Activated T-cell treated with anti-CD3 and anti-CD28 coated beads, Interleukin-2, amount 50 U/mL, for 4 hours (primary cell): Measurements from ENCODE around the gene TSPAN18. TPM values are rescaled to one million over a fixed set of nuclear protein-coding genes. Genes with fewer than 3 reads are reported as not detected.

ENCODE experiments used
- ATAC-seq, 2 donors: fragments of 200-7000 bp; cut with Tn5 transposase; one replicate each; pipeline ENCODE4 v1.10.0; 2021
- DNase-seq: peaks from one replicate; pipeline ENCODE4 v3.0.0-alpha.2; 2020
- H3K27me3 Mint-ChIP-seq: one replicate; pipeline ENCODE4 v1.8.0; 2021; ENCODE audit warnings: low read depth, mixed read lengths
- H3K36me3 Mint-ChIP-seq: one replicate; pipeline ENCODE4 v1.8.0; 2022; ENCODE audit warnings: mixed read lengths; ENCODE audit not compliant: insufficient read depth
- H3K4me1 Mint-ChIP-seq: one replicate; pipeline ENCODE4 v1.8.0; 2021; ENCODE audit warnings: low read depth, mixed read lengths
- H3K4me3 Mint-ChIP-seq: one replicate; pipeline ENCODE4 v1.8.0; 2021; ENCODE audit warnings: mild to moderate bottlenecking, moderate library complexity, mixed read lengths
- H3K9me3 Mint-ChIP-seq: one replicate; pipeline ENCODE4 v1.8.0; 2021; ENCODE audit warnings: mixed read lengths
- total RNA-seq, 3 donors: library from RNA; stranded (reverse); gene quantifications; one replicate each; pipeline ENCODE4 v1.2.1, GENCODE V29; 2021

Gene TSPAN18
- total RNA-seq, 3 donors from 2014 or later: 0.84 to 2.0 (median 1.5) TPM

DNA sequence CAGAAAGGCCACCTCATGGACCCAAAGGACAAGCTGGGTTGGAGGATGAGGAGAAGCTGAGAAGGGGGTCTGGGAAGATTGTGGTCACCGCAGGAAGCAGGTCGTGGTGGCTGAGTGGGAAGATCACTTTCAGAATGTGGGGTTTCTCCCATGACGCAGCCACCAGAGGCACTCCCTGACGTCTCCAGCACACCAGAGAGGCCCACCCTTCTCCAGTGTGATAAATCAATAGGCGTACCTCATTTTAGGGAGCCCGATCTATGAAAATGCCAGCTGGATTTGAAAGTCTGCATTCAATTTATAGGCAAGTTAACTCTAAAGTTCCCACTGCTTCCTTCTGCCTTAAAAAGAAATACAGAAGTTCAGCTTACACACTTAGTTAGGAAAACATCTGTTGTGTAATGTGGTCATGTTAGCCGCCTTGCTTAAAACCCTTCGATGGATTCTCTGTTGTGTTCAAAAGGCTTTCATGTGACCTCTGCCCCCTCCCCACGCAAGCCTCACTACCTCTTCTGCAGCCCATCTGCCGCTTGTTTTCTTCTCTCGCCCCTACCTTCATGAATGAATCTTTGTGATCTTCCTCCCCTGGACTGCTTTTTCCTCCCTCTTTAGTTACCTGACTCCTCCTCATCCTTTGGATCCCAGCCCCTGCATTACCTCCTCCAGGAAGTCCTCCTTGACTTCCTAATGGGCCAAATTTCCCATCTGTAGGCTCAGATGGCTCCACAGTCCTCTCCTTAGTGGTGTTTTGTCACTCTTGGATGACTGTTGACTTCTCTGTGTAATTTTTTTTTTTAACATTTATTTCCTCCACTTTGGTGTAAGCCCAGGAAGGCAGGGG is 10.7 kb downstream of the TSPAN18 start:
- Mint-ChIP-seq H3K4me3 (no peak overlapping the region), H3K4me1 (peaks cover 32% of the 10 kb centered on the region), H3K27me3 (no peaks in the 10 kb centered on the region), H3K9me3 (no peaks in the 10 kb centered on the region), H3K36me3 (peaks cover 3% of the 10 kb centered on the region)
- peak in 1 of 2 donors; percentile 28 for ATAC-seq
- DNase-seq: no peak

- peaks cover 3% of the 10 kb centered on the region for H3K36me3 Mint-ChIP-seq
Observed at GRCh38 chr11:44738791-44739190, 12.0 kb downstream of the TSPAN18 start.

DNA sequence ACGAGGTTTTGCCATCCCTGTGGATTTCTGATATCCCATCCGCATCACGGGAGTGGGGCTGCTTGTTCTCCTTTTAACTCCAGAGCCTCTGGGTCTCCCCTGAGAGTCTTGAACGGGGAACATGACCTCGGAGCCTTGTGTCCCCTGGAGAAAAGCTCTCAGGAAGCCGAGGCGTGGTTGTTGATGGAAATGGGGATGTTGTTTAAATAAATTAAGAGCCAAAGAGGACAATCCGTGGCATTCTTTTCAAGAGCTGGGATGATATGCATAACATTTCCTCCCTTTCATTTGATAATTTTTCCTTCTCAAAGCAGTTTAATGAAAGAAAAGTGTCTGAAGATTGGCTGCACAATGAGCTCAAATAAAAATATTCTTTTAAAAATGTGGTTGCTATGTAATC is 14.2 kb downstream of the TSPAN18 start:
- no peak for DNase-seq
- Mint-ChIP-seq H3K36me3 (peaks cover 5% of the 10 kb centered on the region), H3K27me3 (no peaks in the 10 kb centered on the region), H3K4me1 (peaks cover 34% of the 10 kb centered on the region), H3K4me3 (no peak overlapping the region), H3K9me3 (no peaks in the 10 kb centered on the region)
- no peak for ATAC-seq

More at GRCh38 chr11:44738791-44739190, 12.0 kb downstream of the TSPAN18 start:
- ATAC-seq (no peak), DNase-seq (no peak)
- peaks cover 28% of the 10 kb centered on the region for H3K4me1 Mint-ChIP-seq
- H3K27me3 Mint-ChIP-seq: no peaks in the 10 kb centered on the region
- no peak overlapping the region for H3K4me3 Mint-ChIP-seq
- H3K9me3 Mint-ChIP-seq: no peaks in the 10 kb centered on the region

- H3K4me3 Mint-ChIP-seq: no peak overlapping the region
- H3K36me3 Mint-ChIP-seq: peaks cover 5% of the 10 kb centered on the region
- H3K27me3 Mint-ChIP-seq: no peaks in the 10 kb centered on the region
- peaks cover 36% of the 10 kb centered on the region for H3K4me1 Mint-ChIP-seq
- DNase-seq (no peak), ATAC-seq (no peak)
- no peaks in the 10 kb centered on the region for H3K9me3 Mint-ChIP-seq
Observed at GRCh38 chr11:44741976-44742375, 15.2 kb downstream of the TSPAN18 start.

GRCh38 chr11:44742508-44743246 is 15.9 kb downstream of the TSPAN18 start:
- H3K9me3 Mint-ChIP-seq: no peaks in the 10 kb centered on the region
- H3K4me3 Mint-ChIP-seq: no peak overlapping the region
- DNase-seq: no peak
- peaks cover 39% of the 10 kb centered on the region for H3K4me1 Mint-ChIP-seq
- ATAC-seq: no peak
- no peaks in the 10 kb centered on the region for H3K27me3 Mint-ChIP-seq
- H3K36me3 Mint-ChIP-seq: peaks cover 5% of the 10 kb centered on the region

GRCh38 chr11:44743326-44743725 is 16.6 kb downstream of the TSPAN18 start:
- no peak for DNase-seq
- H3K9me3 Mint-ChIP-seq: no peaks in the 10 kb centered on the region
- peaks cover 40% of the 10 kb centered on the region for H3K4me1 Mint-ChIP-seq
- no peaks in the 10 kb centered on the region for H3K27me3 Mint-ChIP-seq
- H3K4me3 Mint-ChIP-seq: no peak overlapping the region
- peaks cover 5% of the 10 kb centered on the region for H3K36me3 Mint-ChIP-seq
- no peak for ATAC-seq

- Mint-ChIP-seq H3K36me3 (peaks cover 2% of the 10 kb centered on the region), H3K4me3 (no peak overlapping the region), H3K9me3 (no peaks in the 10 kb centered on the region), H3K4me1 (peaks cover 44% of the 10 kb centered on the region), H3K27me3 (no peaks in the 10 kb centered on the region)
- DNase-seq (no peak), ATAC-seq (no peak)
Observed at GRCh38 chr11:44743959-44744557, 17.3 kb downstream of the TSPAN18 start.

DNA sequence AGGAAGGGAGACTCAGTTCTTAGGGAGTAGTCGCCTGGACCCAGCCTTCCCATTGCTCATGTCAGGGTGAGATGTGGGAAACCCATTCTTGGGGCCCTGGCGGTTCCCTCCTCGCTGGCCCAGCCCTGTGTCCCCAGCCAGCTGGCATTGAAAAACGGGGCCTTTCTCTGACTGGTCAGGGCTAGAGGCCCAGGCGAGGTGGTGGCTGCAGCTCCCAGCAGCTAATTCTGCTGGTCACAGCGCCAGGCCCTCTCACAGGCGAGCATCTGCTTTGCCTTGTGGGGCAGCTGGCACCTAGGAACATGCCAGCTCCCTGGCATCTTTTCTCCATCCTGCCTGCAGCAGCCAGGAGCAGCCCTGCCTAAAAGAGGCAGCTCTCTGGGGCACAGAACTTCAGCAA is 20.1 kb downstream of the TSPAN18 start:
- ATAC-seq: no peak
- no peak for DNase-seq
- Mint-ChIP-seq H3K36me3 (peaks cover 2% of the 10 kb centered on the region), H3K9me3 (no peaks in the 10 kb centered on the region), H3K27me3 (no peaks in the 10 kb centered on the region), H3K4me1 (peaks cover 42% of the 10 kb centered on the region), H3K4me3 (no peak overlapping the region)

DNA sequence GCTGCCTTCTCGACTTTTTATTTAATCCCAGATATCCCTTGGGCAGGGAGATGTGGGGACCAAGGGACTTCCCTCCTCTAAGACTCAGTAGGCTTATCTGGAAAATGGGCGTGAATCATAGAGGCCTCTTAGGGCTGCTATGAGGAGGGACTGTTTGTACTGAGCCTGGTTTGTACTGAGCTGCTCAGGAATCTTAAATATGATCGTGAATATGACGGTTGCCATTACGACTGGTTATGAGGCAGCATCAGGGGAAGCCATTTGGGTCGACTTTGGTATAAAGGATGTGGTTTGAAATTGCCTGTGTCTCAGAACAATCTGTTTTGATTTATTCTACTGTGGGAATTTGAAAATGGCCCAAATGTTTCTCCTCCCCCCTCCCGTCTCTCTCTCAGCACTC is 20.6 kb downstream of the TSPAN18 start:
- Mint-ChIP-seq H3K4me1 (peaks cover 46% of the 10 kb centered on the region), H3K36me3 (peaks cover 2% of the 10 kb centered on the region), H3K27me3 (no peaks in the 10 kb centered on the region), H3K9me3 (no peaks in the 10 kb centered on the region), H3K4me3 (peak overlapping the region; percentile 20)
- ATAC-seq (peak in 1 of 2 donors; percentile 23), DNase-seq (no peak)

DNA sequence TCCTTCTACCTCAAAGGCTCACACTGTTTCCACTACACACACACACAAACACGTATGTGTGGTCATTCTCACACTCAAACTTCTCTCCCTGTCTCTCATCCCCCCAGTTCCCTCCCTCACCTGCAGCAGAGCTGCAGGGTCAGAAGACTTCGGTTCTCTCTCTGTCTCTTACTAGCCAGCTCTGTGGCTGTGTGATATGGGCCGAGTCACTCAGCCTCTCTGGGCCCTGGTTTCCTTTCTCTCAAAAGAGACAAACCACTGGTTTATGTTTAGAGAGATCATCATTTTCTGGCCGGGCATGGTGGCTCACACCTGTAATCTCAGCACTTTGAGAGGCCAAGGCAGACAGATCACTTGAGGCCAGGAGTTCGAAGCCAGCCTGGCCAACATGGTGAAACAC is 21.1 kb downstream of the TSPAN18 start:
- no peak for DNase-seq
- Mint-ChIP-seq H3K4me1 (peaks cover 46% of the 10 kb centered on the region), H3K9me3 (no peaks in the 10 kb centered on the region), H3K36me3 (peaks cover 2% of the 10 kb centered on the region), H3K4me3 (peak overlapping the region; percentile 20), H3K27me3 (no peaks in the 10 kb centered on the region)
- peak in 1 of 2 donors; percentile 21 for ATAC-seq

- H3K9me3 Mint-ChIP-seq: no peaks in the 10 kb centered on the region
- no peak overlapping the region for H3K4me3 Mint-ChIP-seq
- peaks cover 46% of the 10 kb centered on the region for H3K4me1 Mint-ChIP-seq
- H3K36me3 Mint-ChIP-seq: peaks cover 3% of the 10 kb centered on the region
- H3K27me3 Mint-ChIP-seq: no peaks in the 10 kb centered on the region
- DNase-seq (no peak), ATAC-seq (no peak)
Observed at GRCh38 chr11:44748606-44749005, 21.8 kb downstream of the TSPAN18 start.

GRCh38 chr11:44749189-44749588 is 22.4 kb downstream of the TSPAN18 start:
- no peaks in the 10 kb centered on the region for H3K9me3 Mint-ChIP-seq

GRCh38 chr11:44750551-44751465 is 24.0 kb downstream of the TSPAN18 start:
- H3K36me3 Mint-ChIP-seq: peaks cover 4% of the 10 kb centered on the region
- H3K4me3 Mint-ChIP-seq: no peak overlapping the region
- peaks cover 35% of the 10 kb centered on the region for H3K4me1 Mint-ChIP-seq
- no peak for ATAC-seq
- DNase-seq: no peak
- H3K9me3 Mint-ChIP-seq: no peaks in the 10 kb centered on the region
- H3K27me3 Mint-ChIP-seq: no peaks in the 10 kb centered on the region

More at GRCh38 chr11:44749189-44749588, 22.4 kb downstream of the TSPAN18 start:
- DNase-seq (no peak), ATAC-seq (no peak)
- H3K4me3 Mint-ChIP-seq: no peak overlapping the region
- H3K36me3 Mint-ChIP-seq: peaks cover 1% of the 10 kb centered on the region
- H3K4me1 Mint-ChIP-seq: peaks cover 45% of the 10 kb centered on the region
- H3K27me3 Mint-ChIP-seq: no peaks in the 10 kb centered on the region

DNA sequence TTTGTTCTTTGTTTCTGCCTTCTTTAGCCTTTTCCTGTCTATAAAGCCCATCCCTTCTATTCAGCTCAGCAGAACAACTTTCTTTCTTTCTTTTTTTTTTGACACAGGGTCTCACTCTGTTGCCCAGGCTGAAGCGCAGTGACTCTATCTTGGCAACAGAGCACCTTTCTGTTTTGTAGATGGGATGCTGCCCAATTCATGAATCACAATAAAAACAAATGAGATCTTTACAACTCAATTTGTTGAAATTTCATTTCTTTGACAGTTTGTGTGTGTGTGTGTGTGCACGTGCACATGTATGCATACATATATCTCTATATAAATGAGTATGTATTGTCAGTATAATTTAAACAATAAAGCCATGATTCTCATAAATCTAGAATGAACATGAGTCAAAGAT is 25.5 kb downstream of the TSPAN18 start:
- no peaks in the 10 kb centered on the region for H3K9me3 Mint-ChIP-seq
- no peak overlapping the region for H3K4me3 Mint-ChIP-seq
- peaks cover 4% of the 10 kb centered on the region for H3K36me3 Mint-ChIP-seq
- no peak for ATAC-seq
- H3K27me3 Mint-ChIP-seq: no peaks in the 10 kb centered on the region
- H3K4me1 Mint-ChIP-seq: peaks cover 21% of the 10 kb centered on the region
- no peak for DNase-seq
